Fibroblast of lung (primary cell): ENCODE data around the gene AP1S1. TPM values are rescaled to one million over a fixed set of nuclear protein-coding genes. Genes with fewer than 3 reads are reported as not detected.

Experiments
- DNase-seq, 2 donors: peaks; one replicate each; pipeline versions ENCODE4 v3.0.0 to v3.0.0-alpha.2; 2010; ENCODE audit warnings: low read depth in 2 of 2
- H2AFZ ChIP-seq: 2 replicates; pipeline ENCODE4 v1.5.1; 2012; ENCODE audit warnings: low read length, control low read depth, inconsistent platforms
- H3K27ac ChIP-seq: 2 replicates; pipeline ENCODE4 v1.5.1; 2011; ENCODE audit warnings: low read length, control low read depth; ENCODE audit not compliant: insufficient read depth
- H3K27me3 ChIP-seq: 2 replicates; pipeline ENCODE4 v1.5.1; 2011; ENCODE audit warnings: mild to moderate bottlenecking, low read length; ENCODE audit not compliant: control insufficient read depth, insufficient read depth
- H3K36me3 ChIP-seq: 2 replicates; pipeline ENCODE4 v1.5.1; 2011; ENCODE audit warnings: low read length; ENCODE audit not compliant: control insufficient read depth, insufficient read depth
- H3K4me1 ChIP-seq: 2 replicates; pipeline ENCODE4 v1.5.1; 2011; ENCODE audit warnings: low read length; ENCODE audit not compliant: control insufficient read depth, insufficient read depth; ENCODE audit errors: extremely low read depth
- H3K4me2 ChIP-seq: 2 replicates; pipeline ENCODE4 v1.5.1; 2011; ENCODE audit warnings: low read length, control low read depth; ENCODE audit not compliant: insufficient read depth; ENCODE audit errors: extremely low read depth
- H3K4me3 ChIP-seq, 4 experiments: fragments of 200-600 bp in 1 of 4; sonication (generic) in 1 of 4; replicated peaks in 1 of 4; 2 replicates each; pipeline ENCODE4 v1.5.1; 2011 to 2016; ENCODE audit warnings: low read length in 4 of 4, low read depth in 3 of 4, mild to moderate bottlenecking in 3 of 4, control low read depth in 2 of 4, inconsistent platforms in 1 of 4, mixed read lengths in 1 of 4; ENCODE audit not compliant: insufficient read depth in 1 of 4; ENCODE audit errors: control extremely low read depth in 1 of 4
- H3K79me2 ChIP-seq: 2 replicates; pipeline ENCODE4 v1.5.1; 2012; ENCODE audit warnings: mild to moderate bottlenecking, low read length, inconsistent platforms; ENCODE audit not compliant: control insufficient read depth, insufficient read depth
- H3K9ac ChIP-seq: 2 replicates; pipeline ENCODE4 v1.5.1; 2011; ENCODE audit warnings: mild to moderate bottlenecking, low read length, control low read depth; ENCODE audit not compliant: insufficient read depth
- H3K9me3 ChIP-seq: 2 replicates; pipeline ENCODE4 v1.5.1; 2012; ENCODE audit warnings: low read depth, low read length; ENCODE audit not compliant: control insufficient read depth, insufficient read depth
- H4K20me1 ChIP-seq: 2 replicates; pipeline ENCODE4 v1.5.1; 2011; ENCODE audit warnings: low read length; ENCODE audit not compliant: control insufficient read depth, insufficient read depth; ENCODE audit errors: extremely low read depth
- EZH2 ChIP-seq: IDR thresholded peaks from 2 replicates; pipeline ENCODE4 v1.5.1; 2012; ENCODE audit warnings: low read length, control low read depth, mild to moderate bottlenecking; ENCODE audit errors: missing control alignments
- polyA plus RNA-seq, 2 donors: library from polyadenylated mRNA; depleted of rRNA in 1 of 2; stranded (reverse) in 1 of 2; unstranded in 1 of 2; fragments of >200 nt; gene quantifications; 2 replicates each; pipeline ENCODE4 v1.2.1, GENCODE V29; 2011 to 2012; ENCODE audit warnings: missing spikeins in 1 of 2
- total RNA-seq: library from RNA; depleted of rRNA; stranded (reverse); fragments of >200 nt; gene quantifications from 2 replicates; pipeline ENCODE4 v1.2.1, GENCODE V29; 2014
- TF ChIP-seq, protein P1 (sequence below), 2 donors: IDR thresholded peaks in 1 of 2; conservative IDR thresholded peaks in 1 of 2; 1 replicate in 1 of 2; 2 replicates in 1 of 2; pipeline ENCODE4 v1.5.1; 2011 to 2012; ENCODE audit warnings: low read length in 2 of 2, control low read depth in 1 of 2, inconsistent platforms in 1 of 2, low read depth in 1 of 2, mild to moderate bottlenecking in 1 of 2

Gene AP1S1
- total and polyA plus RNA-seq, 2 donors (not counting 1 experiment from before 2014, with no cell fraction given) = 128 to 139 TPM

DNA sequence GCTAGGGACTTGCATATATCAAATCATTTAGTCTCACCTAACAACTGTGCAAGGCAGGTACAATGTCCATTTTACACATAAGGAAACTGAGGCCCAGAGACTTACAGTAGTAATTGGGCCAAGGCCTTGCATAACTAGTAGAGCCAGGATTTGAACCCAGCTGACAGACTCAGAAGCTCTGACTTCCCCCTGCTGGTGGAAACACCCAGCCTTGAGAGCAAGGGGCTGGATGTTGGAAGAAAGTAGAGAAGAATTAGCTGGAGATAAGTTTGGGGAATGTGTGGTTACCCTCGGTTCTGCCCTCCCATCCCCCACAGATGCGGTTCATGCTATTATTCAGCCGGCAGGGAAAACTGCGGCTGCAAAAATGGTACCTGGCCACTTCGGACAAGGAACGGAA lies 2.0 kb downstream of the AP1S1 start:
- no peak overlapping the region for H3K9ac ChIP-seq
- H3K36me3 ChIP-seq = peaks cover 20% of the 10 kb centered on the region
- peaks cover 7% of the 10 kb centered on the region for H3K4me1 ChIP-seq
- H3K79me2 ChIP-seq = peaks cover 11% of the 10 kb centered on the region
- H4K20me1 ChIP-seq = no peaks in the 10 kb centered on the region
- TF ChIP-seq, protein P1, sequence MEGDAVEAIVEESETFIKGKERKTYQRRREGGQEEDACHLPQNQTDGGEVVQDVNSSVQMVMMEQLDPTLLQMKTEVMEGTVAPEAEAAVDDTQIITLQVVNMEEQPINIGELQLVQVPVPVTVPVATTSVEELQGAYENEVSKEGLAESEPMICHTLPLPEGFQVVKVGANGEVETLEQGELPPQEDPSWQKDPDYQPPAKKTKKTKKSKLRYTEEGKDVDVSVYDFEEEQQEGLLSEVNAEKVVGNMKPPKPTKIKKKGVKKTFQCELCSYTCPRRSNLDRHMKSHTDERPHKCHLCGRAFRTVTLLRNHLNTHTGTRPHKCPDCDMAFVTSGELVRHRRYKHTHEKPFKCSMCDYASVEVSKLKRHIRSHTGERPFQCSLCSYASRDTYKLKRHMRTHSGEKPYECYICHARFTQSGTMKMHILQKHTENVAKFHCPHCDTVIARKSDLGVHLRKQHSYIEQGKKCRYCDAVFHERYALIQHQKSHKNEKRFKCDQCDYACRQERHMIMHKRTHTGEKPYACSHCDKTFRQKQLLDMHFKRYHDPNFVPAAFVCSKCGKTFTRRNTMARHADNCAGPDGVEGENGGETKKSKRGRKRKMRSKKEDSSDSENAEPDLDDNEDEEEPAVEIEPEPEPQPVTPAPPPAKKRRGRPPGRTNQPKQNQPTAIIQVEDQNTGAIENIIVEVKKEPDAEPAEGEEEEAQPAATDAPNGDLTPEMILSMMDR (conservative IDR thresholded peaks at IDR 0.05 in 1 of 2, IDR thresholded peaks at IDR 0.05 in 1 of 2; ENCODE audit: low read depth in 1 of 2, low read length in 2 of 2) = peak; percentile 17 to 35
- no peak for TF ChIP-seq EZH2
- no peak overlapping the region for H3K27ac ChIP-seq
- no peak for DNase-seq
- H3K4me3 ChIP-seq = no peak overlapping the region
- H3K4me2 ChIP-seq = no peak overlapping the region
- H2AFZ ChIP-seq = no peak overlapping the region
- H3K9me3 ChIP-seq = no peaks in the 10 kb centered on the region
- no peaks in the 10 kb centered on the region for H3K27me3 ChIP-seq

DNA sequence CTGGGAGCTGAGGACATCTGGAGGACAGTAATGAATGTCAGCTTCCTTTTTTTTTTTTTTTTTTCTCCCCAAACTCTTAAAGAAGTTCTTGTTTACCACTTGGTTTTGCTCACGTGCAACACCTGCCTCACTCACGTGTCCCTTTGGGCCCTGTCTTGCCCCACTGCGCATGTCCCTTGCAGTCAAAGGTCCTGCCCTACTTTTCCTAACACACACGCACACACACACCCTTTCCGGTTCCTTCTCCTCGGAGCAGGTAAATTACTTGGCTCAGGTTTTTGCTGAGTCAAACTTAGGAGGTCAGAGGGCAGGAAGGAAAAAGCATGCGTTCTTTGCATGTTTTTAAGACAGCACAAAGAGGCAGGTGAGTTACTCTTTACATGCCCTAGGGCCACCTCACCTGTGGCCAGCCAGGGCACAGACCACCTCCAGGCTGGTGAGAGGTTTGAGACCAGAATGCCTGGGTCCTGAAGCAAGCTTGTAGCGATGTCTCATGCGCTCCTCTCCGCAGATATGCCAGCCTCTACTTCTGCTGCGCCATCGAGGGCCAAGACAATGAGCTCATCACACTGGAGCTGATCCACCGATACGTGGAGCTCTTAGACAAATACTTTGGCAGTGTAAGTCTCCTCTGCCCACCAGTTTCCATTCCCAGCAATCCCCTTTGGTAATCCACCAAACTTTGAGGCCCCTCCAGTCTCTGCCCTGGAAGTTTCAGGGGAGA lies 2.8 kb downstream of the AP1S1 start:
- Histone ChIP-seq H3K27me3 (no peaks in the 10 kb centered on the region), H2AFZ (no peak overlapping the region), H3K9me3 (no peaks in the 10 kb centered on the region), H3K4me3 (no peak overlapping the region), H3K9ac (no peak overlapping the region), H3K36me3 (peaks cover 20% of the 10 kb centered on the region), H3K27ac (no peak overlapping the region), H3K4me1 (peaks cover 7% of the 10 kb centered on the region), H4K20me1 (no peaks in the 10 kb centered on the region), H3K79me2 (peaks cover 11% of the 10 kb centered on the region), H3K4me2 (no peak overlapping the region)
- TF ChIP-seq EZH2 = no peak
- TF ChIP-seq, protein P1 (conservative IDR thresholded peaks at IDR 0.05 in 1 of 2, IDR thresholded peaks at IDR 0.05 in 1 of 2; ENCODE audit: low read depth in 1 of 2, low read length in 2 of 2) = no peak
- no peak for DNase-seq

DNA sequence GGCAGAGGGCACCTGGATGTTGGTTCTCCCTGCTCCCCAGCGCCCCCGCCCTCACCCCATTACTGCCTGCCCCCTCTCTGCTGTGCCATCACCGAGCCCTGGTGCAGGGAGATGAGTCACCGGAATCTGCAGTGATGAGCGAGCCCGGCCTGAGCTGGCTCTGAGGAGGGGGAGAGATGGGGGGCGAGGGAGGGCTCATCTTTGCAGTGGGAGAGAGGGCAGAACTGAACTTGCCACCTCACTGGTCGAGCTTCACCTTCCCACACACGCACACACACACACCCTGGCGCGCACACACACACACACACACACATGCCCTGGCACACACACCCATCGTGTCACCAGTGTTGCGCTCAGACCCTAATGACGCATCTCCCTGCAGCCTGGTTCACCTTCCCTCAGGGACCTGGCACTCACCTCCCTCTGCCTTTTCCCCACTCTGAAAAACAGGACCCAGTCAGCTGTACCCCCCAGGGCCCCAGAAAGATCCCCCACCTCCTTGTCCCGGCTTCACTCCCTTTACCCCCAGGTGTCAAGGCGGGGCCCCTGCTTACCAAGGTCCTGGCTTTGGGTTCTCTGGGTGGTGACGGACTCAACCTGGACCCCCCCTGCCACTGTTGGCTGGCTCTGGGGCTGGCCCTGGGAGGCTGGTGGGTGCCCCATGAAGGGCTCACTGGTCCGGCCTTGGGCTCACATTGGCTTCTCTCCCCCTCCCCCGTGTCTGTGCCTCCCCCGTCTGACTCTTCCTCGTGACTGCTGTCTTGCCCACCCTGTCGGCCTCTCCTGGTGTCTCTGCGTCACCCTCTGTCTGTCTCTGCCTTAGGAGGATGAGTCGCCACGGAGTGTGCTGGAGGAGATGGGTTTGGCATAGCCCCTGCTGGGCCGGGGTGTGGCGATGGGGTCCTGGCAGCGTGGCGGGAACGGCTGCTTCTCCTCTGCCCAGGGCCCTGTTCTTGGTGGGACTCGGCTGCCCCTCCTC lies 5.7 kb downstream of the AP1S1 start:
- Histone ChIP-seq H4K20me1 (no peaks in the 10 kb centered on the region), H3K36me3 (peaks cover 20% of the 10 kb centered on the region), H3K4me2 (no peak overlapping the region), H3K4me3 (no peak overlapping the region), H3K4me1 (peaks cover 7% of the 10 kb centered on the region), H3K9ac (no peak overlapping the region), H3K27me3 (peaks cover 6% of the 10 kb centered on the region), H3K9me3 (no peaks in the 10 kb centered on the region), H2AFZ (no peak overlapping the region), H3K79me2 (peaks cover 11% of the 10 kb centered on the region), H3K27ac (no peak overlapping the region)
- no peak for TF ChIP-seq EZH2
- TF ChIP-seq, protein P1 (conservative IDR thresholded peaks at IDR 0.05 in 1 of 2, IDR thresholded peaks at IDR 0.05 in 1 of 2; ENCODE audit: low read depth in 1 of 2, low read length in 2 of 2) = no peak
- peak in 1 of 2 donors; percentile 38 for DNase-seq
